Measurements from ENCODE around the gene ADH1B. TPM values are rescaled to one million over a fixed set of nuclear protein-coding genes. Genes with fewer than 3 reads are reported as not detected.
"Not testable (repeated sequence)": the region's sequence is repeated elsewhere in the genome, so short reads cannot be mapped to it uniquely, and the experiment has no call there.

ADH1B gene
- total RNA-seq, 1 experiment from 2014 or later = not detected

DNA sequence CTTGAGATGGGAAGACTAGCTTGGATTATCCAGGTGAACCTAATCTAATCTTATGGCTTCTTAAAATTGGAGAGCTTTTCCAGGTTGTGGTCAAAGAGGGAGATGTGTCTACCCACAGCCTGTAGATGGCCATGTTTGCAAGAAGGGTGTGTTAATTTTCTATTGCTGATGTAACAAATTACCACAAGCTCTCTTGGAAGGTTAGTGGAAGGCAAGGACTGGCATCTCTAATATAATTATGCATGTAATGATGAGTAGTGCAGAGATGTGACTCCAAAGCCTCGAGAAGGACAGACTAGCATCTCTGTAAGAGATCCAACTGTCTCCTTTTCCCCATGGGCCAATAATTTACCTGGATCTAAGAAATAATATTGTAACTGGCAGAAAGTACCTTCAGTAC lies 3.2 kb upstream of the ADH1B start:
- no peak for DNase-seq (ENCODE audit: low read depth)

DNA sequence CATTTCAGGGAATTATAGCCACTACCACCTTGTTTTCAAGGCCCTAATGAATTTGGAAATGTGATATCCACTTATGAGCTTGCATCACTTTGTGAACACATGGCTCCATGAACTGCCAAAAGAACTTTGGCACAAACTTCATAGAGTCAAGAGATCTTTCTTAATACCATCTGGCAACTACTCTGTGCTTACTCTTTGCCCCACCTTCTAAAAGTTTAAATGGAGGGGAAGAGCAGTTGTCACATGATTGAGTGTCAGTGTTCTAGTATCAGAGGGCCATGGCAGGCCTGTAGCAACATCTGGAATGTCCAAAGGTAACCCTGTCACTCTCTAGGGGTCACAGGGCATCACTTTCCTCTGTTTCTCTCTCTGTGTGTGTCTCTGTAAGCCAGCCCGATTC lies 2.6 kb upstream of the ADH1B start:
- DNase-seq (ENCODE audit: low read depth) = no peak

DNA sequence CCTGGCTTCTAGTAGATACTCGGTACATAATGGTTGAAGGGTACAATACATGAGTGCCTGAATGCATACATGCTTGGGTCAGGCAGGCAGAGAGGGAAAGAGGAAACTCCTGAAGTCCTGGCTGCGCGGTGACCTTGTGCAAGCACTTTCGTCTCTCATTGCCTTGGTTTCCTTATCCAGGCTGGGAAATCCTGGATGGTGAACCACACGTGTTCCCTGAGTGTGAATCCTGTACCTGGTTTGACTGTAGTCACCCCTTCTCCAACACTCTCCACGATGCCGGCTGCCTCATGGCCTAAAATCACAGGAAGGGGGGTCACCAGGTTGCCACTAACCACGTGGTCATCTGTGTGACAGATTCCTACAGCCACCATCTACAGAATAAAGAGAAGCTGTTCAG lies 3.4 kb downstream of the ADH1B start:
- not testable (repeated sequence) for DNase-seq (ENCODE audit: low read depth)

DNA sequence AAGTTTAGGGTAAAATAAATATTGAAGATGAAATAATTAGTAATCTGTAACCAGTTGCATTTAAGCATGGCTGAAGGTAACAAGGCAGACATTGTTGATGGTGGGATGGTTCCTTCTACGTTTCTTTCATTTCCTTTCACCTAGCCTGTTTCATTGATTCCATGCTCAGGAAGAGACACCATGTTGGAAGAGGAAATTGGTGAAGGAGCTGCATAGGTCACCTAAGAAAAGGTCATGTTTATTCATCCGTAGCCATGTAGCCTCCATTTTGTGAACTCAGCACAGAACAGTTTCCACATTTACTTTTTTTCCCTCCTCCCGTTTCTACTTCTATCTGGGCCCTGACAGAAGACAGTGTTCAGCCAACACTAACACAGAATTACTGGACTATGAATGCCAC lies 3.8 kb downstream of the ADH1B start:
- no peak for DNase-seq (ENCODE audit: low read depth)

DNA sequence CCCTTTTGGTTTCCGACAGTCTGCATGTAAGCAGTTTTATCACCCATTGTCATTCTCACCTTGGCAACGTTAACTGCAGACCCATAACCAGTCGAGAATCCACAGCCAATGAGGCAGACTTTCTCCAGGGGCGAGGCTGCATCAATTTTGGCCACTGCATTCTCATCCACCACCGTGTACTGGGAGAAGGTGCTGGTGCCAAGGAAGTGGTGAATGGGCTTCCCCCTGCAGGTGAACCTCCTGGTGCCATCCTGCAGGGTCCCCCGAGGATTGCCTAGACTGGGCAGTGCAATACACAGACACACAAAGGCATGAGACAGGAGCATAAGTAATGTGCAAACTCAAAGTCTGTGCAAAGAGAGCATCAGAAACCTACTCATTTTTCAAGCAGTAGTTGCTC lies 5.4 kb downstream of the ADH1B start:
- no peak for DNase-seq (ENCODE audit: low read depth)

DNA sequence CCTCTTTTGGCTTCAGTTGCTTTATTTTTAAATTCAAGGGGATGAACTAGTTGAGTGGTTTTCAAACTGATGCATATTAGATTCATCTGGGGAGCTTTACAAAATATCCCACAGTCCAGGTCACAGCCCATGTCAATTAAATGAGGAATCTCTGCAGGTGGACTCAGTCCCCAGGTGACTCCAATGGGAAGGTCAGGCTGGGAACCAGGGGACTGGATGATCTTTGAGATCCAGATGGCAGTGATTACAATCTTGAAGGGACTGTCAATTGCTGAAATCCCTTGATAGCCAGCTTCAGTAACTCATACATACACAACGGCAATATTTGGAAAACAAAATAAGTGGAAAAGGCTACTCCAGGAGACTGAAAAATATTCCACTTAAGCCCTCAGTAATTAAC lies 7.0 kb downstream of the ADH1B start:
- no peak for DNase-seq (ENCODE audit: low read depth)

DNA sequence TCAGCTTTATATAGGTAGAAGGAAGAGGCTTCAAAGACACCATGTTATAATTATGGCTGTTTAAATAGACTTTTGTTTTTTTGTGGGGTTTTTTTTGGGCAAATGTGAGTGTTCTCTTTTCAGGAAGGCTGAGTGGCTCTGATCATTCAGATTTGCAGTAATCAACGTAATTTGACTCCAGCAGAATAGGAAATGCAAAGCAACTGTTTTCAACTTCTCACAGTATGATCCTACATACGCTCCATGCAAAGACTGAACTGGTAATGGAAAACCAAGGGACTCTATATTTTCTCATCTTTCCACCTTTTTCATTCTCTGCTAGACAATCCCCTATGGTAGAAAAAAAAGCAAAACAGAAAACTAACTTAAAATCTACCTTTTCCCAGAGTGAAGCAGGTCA lies 10.8 kb downstream of the ADH1B start:
- no peak for DNase-seq (ENCODE audit: low read depth)

DNA sequence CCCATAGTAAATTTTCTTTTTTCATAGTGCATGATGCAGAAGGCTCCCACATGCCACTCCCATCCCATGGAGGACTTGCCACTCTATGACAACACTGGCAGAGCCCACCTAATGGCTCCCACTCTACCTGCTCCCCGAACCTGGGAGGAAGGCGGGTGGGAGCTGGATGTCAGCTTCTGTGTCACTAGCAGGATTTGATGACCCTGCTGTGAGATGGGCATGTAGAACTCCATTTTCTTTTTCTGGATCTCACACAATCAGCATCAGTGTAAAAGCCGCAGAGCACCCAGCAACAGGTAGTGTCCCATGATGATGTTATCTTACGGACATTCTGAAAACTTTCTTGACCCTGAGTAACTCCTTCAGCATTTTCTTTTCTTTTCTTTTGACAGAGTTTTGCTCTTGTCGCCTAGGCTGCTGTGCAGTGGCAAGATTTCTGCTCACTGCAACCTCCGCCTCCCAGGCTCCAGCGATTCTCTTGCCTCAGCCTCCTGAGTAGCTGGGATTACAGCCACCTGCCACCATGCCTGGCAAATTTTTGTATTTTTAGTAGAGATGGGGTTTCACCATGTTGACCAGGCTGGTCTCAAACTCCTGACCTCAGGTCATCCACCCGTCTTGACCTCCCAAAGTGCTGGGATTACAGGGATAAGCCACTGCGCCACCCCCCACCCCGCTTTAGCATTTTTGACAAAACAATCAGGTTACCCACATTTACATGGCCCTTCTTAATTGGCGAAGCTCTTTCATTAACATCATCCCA lies 15.4 kb downstream of the ADH1B start:
- DNase-seq (ENCODE audit: low read depth) = no peak

DNA sequence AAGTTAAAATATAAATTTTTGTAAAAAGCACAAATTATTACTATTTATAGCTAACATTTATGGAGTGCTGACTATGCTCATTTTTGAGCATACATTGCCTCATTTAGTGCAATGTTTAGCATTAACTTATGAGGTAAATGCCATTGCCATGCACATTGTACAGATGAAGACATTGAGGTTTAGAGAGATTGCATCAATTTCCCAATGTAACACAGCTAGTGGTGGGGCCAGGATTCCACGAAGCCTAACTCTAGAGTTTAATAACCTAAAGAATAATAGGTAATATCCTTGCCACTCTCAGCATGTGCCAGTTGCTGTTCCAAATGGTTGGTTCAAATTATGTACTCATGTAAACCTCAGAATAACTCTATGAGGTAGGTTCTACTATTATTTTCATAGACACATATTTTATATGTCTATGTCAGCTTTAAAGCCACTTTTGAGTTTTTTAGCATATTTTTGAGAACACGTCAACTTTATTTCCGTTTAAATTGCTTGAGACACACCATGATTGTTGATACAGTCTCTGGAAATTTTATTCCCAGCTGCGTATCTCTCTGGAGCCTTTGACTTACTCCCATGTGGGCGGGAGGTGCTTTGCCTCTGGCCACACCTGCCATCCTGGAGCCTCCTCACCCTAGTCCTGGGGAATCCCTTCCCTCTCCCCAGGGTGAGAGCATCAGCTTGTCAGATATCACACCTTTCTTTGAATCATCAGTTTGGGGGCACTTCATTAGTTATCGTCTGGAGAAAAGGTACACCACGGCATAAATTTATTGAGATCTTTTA lies 19.6 kb downstream of the ADH1B start:
- no peak for DNase-seq (ENCODE audit: low read depth)

DNA sequence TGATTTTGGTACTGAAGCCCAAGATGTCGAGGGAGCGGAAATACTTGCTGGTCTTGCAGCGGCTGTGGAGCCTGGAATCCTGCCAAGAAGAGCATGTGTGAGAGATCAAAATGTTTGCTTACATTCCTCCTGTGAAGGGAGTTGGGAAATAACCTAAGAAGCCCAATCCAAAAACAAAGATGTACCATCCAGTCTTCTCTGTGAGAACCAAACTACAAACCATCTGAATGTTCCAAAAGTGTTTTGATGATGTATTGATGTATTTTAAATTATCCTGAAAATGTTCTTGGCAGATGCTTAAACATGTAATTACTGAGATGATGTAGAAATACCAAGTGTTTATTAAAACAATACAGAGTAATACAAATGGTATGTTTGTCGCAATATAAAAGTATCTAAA lies 20.3 kb downstream of the ADH1B start:
- DNase-seq (ENCODE audit: low read depth) = peak; percentile 54

DNA sequence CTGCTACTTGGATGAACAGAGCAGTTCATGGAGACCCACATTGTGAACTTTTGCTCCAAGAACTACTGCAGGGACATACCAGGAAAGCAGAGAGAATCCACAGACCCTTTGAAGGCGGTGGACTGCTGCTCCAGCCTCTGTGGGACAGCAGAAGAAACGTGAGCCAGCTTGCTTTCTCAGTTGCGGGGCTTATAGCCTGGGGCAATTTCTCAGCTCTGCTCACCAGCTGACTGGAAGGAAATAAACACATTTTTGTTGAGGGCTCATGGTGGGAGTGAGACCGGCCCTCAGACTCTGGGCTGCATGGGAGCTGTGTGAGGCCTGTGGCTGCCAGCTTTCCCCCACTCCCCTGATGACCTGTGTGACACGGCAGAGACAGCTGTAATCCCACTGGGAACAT lies 27.8 kb downstream of the ADH1B start:
- DNase-seq (ENCODE audit: low read depth) = no peak

DNA sequence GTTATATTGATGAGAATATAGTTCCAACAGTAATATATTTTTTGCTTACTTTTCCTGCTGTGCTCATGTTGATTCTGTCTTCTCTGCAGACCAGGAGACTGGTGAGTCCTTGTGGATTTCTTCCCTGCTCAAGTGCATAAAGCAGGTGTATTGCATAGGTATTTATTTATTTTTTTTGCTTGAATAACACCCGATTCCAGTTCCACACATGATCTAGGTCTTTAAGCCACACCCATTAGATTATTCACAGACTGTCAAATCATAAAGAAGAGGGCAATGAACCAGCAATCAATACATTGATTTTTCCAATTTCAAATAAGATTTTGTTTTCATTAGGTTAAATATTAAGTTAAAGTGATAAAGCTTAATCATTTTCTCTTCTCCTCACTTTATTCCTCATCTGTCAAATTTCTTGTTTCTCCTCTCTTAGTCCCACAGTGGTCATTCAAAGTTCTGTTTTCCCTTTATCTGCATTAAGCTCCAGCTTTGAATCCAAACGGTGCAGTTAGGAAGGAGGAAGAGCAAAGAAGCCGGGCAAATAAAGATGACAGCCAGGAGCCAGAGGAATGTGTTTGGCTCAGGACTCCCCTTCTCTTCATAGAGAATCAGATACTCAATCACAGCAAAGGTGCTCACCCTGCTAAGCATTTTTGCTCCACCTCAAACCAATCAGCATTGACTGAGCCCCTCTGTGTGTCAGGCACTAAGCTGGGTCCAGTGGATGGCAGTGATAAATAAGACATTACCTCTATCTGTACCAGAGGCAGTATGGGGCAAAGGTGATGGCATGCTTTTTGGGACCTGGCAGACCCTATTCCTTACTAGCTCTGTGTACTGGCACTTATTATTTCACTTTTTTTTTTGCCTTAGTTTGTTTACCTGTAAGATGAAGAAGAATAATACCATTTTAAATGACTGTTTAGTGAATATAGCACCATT lies 30.1 kb downstream of the ADH1B start, which contains the start of gene ADH1A:
Gene ADH1A, minus strand, starts transcription at position 138 of the 939 bp plus-strand sequence. Its CDS starts 71 bp downstream, at position 67.
- no peak for DNase-seq (ENCODE audit: low read depth)

DNA sequence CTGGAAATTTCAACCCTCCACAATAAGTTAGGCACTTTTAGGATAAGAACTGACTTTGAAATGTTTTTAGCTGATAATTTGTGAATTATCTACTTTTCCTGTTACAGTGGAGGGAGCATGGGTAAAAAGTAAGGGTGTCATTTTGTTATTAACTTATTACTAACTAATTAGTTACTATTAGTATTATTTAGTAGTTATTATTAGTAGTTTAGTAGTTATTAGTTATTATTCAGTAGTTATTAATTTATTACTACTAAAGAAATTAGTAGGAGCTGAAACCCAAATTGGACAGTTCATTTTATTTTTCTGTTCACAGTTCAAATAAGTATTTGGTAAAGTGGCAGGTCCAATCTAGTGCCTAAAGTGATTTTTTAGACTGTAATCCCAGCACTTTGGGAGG lies 35.8 kb downstream of the ADH1B start:
- no peak for DNase-seq (ENCODE audit: low read depth)

DNA sequence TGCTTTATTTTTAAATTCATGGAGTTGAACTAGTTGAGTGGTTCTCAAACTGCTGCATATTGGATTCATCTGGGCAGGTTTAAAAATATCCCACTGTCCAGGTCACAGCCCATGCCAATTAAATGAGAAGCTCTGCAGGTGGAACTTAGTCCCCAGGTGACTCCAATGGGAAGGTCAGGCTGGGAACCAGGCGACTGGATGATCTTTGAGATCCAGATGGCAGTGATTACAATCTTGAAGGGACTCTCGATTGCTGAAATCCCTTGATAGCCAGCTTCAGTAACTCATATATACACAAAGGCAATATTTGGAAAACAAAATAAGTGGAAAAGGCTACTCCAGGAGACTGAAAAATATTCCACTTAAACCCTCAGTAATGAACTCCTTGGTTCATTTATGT lies 38.5 kb downstream of the ADH1B start:
- no peak for DNase-seq (ENCODE audit: low read depth)

DNA sequence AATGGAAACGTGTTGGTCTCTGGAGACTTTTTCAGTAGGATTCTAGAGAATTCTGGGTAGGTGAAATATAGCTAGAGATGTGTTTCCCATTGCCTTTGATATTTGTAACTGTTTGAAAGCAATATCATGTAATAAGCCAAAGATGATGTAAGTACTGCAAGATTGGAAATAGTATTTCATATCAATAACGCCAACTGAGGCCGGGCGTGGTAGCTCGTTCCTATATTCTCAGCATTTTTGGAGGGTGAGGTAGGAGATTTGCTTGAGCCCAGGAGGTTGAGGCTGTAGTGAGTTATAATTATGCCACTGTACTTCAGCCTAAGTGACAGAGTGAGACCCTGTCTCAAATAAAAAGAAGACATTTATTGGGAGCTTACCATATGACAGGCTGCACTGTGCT lies 39.9 kb downstream of the ADH1B start:
- no peak for DNase-seq (ENCODE audit: low read depth)

DNA sequence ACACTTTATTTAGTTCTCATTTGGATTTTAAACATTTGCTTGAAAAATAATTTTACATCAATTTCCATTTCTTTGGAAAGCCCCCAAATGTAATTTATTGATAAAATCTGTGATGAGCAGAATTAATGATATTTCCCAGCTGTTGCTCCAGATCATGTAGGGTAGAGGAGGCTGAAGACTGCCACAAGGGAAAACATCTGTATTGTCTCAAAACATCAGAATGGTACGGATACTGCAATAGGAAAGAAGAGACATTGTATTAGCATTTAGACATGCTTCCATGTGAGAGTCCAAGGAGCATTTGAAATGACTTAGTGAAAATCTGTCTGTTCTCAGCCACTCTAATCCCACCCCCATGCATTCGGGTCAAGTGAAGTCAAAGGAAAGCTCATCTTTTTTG lies 44.8 kb downstream of the ADH1B start:
- DNase-seq (ENCODE audit: low read depth) = no peak

DNA sequence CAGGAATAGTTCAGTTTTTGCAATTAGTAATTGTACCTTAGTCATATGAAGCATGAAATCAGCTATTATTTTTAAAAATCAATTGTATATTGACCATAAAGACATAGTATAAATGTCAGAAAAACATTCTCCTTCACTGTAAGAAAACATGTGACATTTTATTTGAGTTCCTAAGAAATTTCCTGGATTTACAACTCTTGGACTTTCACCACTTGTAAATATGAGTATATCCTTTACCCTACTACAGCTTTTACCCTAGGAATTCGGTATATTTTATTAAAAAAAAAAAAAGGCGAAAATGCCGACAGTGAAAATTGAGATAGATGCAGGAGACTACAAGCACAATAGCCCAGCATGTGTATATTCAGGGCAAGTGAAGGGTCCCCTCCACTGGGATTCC lies 45.3 kb downstream of the ADH1B start:
- no peak for DNase-seq (ENCODE audit: low read depth)

DNA sequence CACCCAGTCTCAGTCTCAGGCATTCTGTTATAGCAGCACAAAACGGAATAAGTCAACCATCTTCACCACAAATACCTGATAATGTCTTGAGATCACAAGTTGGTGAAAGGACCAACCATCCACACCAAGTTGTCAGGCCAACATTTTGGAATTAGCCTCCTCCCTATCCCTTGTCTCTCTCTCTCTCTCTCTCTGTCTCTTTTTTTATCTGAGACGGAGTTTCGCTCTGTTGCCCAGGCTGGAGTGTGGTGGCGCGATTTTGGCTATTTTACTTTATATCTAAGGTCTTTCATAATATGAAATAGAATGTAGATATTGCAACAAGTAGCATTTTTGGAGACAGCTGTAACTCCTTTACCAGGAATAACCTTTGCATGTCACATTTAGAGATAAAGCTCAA lies 46.2 kb downstream of the ADH1B start:
- DNase-seq (ENCODE audit: low read depth) = no peak

DNA sequence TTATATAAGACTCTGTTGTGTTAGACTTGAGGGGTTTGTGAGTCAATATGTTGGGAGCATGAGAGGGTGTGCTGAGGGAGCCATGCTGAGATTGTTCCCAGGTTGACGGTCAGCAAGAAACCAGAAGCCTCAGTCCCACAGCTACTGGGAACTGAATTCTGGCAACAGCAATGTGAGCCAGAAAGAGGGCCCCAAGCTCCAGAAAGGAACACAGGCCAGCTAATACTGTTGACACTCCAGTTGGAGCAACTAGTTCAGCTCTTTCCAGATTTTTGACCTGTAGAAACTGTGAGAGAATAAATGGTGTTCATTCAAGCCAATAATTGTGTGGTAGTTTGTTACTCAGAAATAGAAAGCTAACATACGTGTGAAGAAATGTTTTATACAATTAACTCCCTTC lies 47.5 kb downstream of the ADH1B start:
- no peak for DNase-seq (ENCODE audit: low read depth)

DNA sequence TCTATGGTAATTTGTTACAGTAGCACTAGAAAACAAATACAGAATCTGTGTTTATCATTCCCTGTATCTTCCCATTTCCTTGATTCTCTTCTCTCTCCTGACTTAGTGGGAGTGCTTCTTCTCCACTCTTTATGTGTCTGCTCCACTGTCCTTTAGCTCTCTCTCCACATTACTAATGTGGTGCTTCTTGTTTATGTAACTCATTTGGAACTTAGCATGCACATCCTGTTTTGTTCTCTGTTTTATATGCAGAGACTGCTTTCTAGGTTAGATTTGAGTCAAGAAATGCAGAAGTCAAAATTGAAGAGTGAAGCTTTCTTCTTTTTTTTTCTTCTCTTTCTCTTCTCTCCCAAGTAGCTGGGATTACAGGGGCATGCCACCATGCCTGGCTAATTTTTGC lies 56.3 kb downstream of the ADH1B start:
- DNase-seq (ENCODE audit: low read depth) = no peak

Data from M059J (cell line).